HG03442 (cell line): ENCODE data around the gene GPR84.

Experiments
- ATAC-seq: cut with Tn5 transposase; IDR thresholded peaks from one replicate; pipeline ENCODE4 v1.9.1; 2021; ENCODE audit warnings: mild to moderate bottlenecking, moderate library complexity; ENCODE audit not compliant: unreplicated experiment

The GPR84 gene

GRCh38 chr12:54392485-54393206 lies 28.4 kb upstream of the GPR84 start:
- no peak for ATAC-seq

- no peak for ATAC-seq
These were observed 26.6 kb upstream of the GPR84 start for GRCh38 chr12:54390668-54391551.

GRCh38 chr12:54390176-54390667 lies 25.9 kb upstream of the GPR84 start:
- ATAC-seq, result no peak

- ATAC-seq, result no peak
These were observed 25.4 kb upstream of the GPR84 start for GRCh38 chr12:54389607-54390175.

- ATAC-seq, result no peak
These were observed 24.8 kb upstream of the GPR84 start for GRCh38 chr12:54389134-54389508.

- no peak for ATAC-seq
These were observed 24.2 kb upstream of the GPR84 start for GRCh38 chr12:54388237-54389133.

GRCh38 chr12:54387114-54387467 lies 22.8 kb upstream of the GPR84 start:
- no peak for ATAC-seq

- no peak for ATAC-seq
These were observed 22.3 kb upstream of the GPR84 start for GRCh38 chr12:54386403-54387113.

GRCh38 chr12:54385251-54385914 lies 21.1 kb upstream of the GPR84 start:
- ATAC-seq, result peak; percentile 52

GRCh38 chr12:54384591-54385041 lies 20.3 kb upstream of the GPR84 start, which contains the start of gene ZNF385A:
TSS of gene ZNF385A (minus strand) at chr12:54384733. CDS start at chr12:54384514, 219 bp downstream.
- ATAC-seq, result peak; percentile 39

- ATAC-seq, result no peak
These were observed 18.8 kb upstream of the GPR84 start for GRCh38 chr12:54383041-54383609.

- ATAC-seq, result no peak
These were observed 16.9 kb upstream of the GPR84 start for GRCh38 chr12:54381136-54381535.

- ATAC-seq, result peak; percentile 88
These were observed 15.3 kb upstream of the GPR84 start for GRCh38 chr12:54379398-54380201.

GRCh38 chr12:54378796-54379397 lies 14.6 kb upstream of the GPR84 start:
- no peak for ATAC-seq

- ATAC-seq, result no peak
These were observed 13.7 kb upstream of the GPR84 start for GRCh38 chr12:54377797-54378515.

GRCh38 chr12:54377007-54377406 lies 12.7 kb upstream of the GPR84 start:
- ATAC-seq, result no peak

GRCh38 chr12:54376596-54376995 lies 12.3 kb upstream of the GPR84 start:
- no peak for ATAC-seq
